ENCODE measurements around the gene ABHD2.

The ABHD2 gene

DNA sequence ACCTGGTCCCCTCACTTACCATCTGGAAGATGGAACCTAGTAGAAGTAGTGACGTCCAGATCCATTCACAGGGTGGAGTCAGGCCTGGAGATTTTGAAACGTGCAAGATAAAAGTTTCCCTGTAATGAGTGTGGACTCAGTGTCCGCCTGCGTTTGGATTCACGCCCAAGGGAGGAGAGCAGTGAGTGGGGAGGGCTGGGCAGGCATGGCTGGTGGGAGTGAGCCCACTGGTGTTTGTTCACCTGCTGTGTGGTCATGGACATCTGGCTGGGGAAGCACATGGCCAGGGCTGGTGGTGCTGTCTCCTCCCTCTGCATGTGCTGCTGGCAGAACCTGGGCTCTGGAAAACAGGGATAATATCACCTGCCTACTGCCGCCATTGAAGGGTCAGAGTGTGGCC, 96.1 kb downstream of the ABHD2 start:
- no peaks in the 10 kb centered on the region for H3K4me1 ChIP-seq (ENCODE audit: insufficient read depth, low read length)
- no peak overlapping the region for H3K9ac ChIP-seq (ENCODE audit: low read depth, low read length)
- H3K4me3 ChIP-seq (ENCODE audit: low read depth in 1 of 2, low read length in 2 of 2), result no peak overlapping the region
- no peaks in the 10 kb centered on the region for H3K27me3 ChIP-seq (ENCODE audit: insufficient read depth, low read length, poor library complexity)
- ATAC-seq (ENCODE audit: insufficient read depth, low read depth) (no peak), DNase-seq (no peak)
- peaks cover 18% of the 10 kb centered on the region; the same call in 1 of the 2 replicates for H3K36me3 ChIP-seq (ENCODE audit: insufficient read depth, low read length)
- no peak overlapping the region for H3K4me2 ChIP-seq (ENCODE audit: insufficient read depth, low read length)
- no peak overlapping the region for H2AFZ ChIP-seq (ENCODE audit: low read depth, low read length)
- H4K20me1 ChIP-seq (ENCODE audit: insufficient read depth, low read length), result no peaks in the 10 kb centered on the region
- no peaks in the 10 kb centered on the region for H3K79me2 ChIP-seq (ENCODE audit: insufficient read depth, low read length)
- TF ChIP-seq, protein P1, sequence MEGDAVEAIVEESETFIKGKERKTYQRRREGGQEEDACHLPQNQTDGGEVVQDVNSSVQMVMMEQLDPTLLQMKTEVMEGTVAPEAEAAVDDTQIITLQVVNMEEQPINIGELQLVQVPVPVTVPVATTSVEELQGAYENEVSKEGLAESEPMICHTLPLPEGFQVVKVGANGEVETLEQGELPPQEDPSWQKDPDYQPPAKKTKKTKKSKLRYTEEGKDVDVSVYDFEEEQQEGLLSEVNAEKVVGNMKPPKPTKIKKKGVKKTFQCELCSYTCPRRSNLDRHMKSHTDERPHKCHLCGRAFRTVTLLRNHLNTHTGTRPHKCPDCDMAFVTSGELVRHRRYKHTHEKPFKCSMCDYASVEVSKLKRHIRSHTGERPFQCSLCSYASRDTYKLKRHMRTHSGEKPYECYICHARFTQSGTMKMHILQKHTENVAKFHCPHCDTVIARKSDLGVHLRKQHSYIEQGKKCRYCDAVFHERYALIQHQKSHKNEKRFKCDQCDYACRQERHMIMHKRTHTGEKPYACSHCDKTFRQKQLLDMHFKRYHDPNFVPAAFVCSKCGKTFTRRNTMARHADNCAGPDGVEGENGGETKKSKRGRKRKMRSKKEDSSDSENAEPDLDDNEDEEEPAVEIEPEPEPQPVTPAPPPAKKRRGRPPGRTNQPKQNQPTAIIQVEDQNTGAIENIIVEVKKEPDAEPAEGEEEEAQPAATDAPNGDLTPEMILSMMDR (IDR thresholded peaks at IDR 0.05; ENCODE audit: borderline replicate concordance, extremely low read depth, low read length, poor library complexity, severe bottlenecking), result no peak
- no peak for TF ChIP-seq EZH2 (IDR thresholded peaks at IDR 0.05; ENCODE audit: borderline replicate concordance, low read depth, low read length, severe bottlenecking)
- no peaks in the 10 kb centered on the region for H3K9me3 ChIP-seq (ENCODE audit: insufficient read depth, low read length, severe bottlenecking)
- H3K27ac ChIP-seq (ENCODE audit: low read length), result no peak overlapping the region

DNA sequence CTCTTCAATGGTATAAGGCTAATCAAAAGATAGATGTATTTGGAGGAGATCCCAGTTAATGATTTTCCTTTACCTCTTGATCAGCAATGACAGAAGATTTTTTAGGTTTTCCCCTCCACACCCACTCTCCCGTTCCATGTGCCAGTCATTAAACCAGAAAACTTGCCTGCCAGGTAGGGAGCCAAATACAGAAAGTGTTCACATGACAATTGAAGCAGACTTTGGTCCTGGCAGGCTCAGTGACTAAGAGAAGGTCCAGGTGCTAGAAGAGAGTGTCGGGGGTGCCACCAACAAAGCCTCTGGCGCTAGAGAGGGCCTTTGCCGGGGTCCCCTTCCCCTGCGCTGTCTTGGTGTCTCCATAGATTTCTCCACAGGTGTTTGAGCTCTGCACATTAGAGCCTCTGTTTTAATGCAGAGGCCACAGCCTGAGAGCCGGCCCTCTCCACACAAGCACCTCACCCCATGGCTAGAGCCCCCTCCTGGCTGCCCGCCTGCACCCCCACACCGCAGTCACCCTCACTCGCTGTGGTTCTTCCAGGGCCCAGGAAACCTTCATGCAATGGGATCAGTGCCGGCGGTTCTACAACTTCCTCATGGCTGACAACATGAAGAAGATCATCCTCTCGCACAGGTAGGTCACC, 96.8 kb downstream of the ABHD2 start:
- Histone ChIP-seq H3K9me3 (ENCODE audit: insufficient read depth, low read length, severe bottlenecking) (no peaks in the 10 kb centered on the region), H3K36me3 (ENCODE audit: insufficient read depth, low read length) (peaks cover 21% of the 10 kb centered on the region; the same call in 1 of the 2 replicates), H2AFZ (ENCODE audit: low read depth, low read length) (no peak overlapping the region), H3K27ac (ENCODE audit: low read length) (no peak overlapping the region), H3K4me3 (ENCODE audit: low read depth in 1 of 2, low read length in 2 of 2) (no peak overlapping the region), H3K4me1 (ENCODE audit: insufficient read depth, low read length) (no peaks in the 10 kb centered on the region), H3K79me2 (ENCODE audit: insufficient read depth, low read length) (no peaks in the 10 kb centered on the region), H4K20me1 (ENCODE audit: insufficient read depth, low read length) (no peaks in the 10 kb centered on the region), H3K27me3 (ENCODE audit: insufficient read depth, low read length, poor library complexity) (no peaks in the 10 kb centered on the region), H3K9ac (ENCODE audit: low read depth, low read length) (no peak overlapping the region), H3K4me2 (ENCODE audit: insufficient read depth, low read length) (no peak overlapping the region)
- DNase-seq, result no peak
- no peak for ATAC-seq (ENCODE audit: insufficient read depth, low read depth)
- TF ChIP-seq EZH2 (IDR thresholded peaks at IDR 0.05; ENCODE audit: borderline replicate concordance, low read depth, low read length, severe bottlenecking), result no peak
- TF ChIP-seq, protein P1 (IDR thresholded peaks at IDR 0.05; ENCODE audit: borderline replicate concordance, extremely low read depth, low read length, poor library complexity, severe bottlenecking), result no peak

DNA sequence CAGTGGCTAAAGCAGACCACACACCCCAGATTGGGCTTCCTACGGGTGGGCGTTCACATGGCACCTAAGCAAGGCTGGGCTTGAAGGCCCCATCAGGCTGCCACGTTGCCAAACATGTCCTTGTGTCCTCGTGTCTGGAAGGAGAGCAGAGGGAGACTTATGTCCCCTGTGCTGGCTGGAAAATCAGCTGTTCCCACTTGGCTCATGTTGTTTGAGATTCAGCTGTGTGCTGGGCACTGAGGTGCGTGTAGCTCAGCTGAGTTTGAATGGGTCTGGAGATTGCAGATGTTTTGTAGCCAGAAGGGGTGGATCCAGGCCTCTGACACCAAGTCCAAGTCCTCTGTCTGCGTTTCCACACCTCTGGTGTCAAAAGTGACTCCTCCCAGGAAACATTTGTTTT, 98.5 kb downstream of the ABHD2 start:
- H3K9ac ChIP-seq (ENCODE audit: low read depth, low read length), result no peak overlapping the region
- no peak overlapping the region for H3K4me3 ChIP-seq (ENCODE audit: low read depth in 1 of 2, low read length in 2 of 2)
- no peaks in the 10 kb centered on the region for H3K27me3 ChIP-seq (ENCODE audit: insufficient read depth, low read length, poor library complexity)
- H4K20me1 ChIP-seq (ENCODE audit: insufficient read depth, low read length), result no peaks in the 10 kb centered on the region
- H2AFZ ChIP-seq (ENCODE audit: low read depth, low read length), result no peak overlapping the region
- H3K27ac ChIP-seq (ENCODE audit: low read length), result no peak overlapping the region
- H3K36me3 ChIP-seq (ENCODE audit: insufficient read depth, low read length), result peaks cover 32% of the 10 kb centered on the region; the same call in 1 of the 2 replicates
- ATAC-seq (ENCODE audit: insufficient read depth, low read depth), result no peak
- H3K4me2 ChIP-seq (ENCODE audit: insufficient read depth, low read length), result no peak overlapping the region
- H3K9me3 ChIP-seq (ENCODE audit: insufficient read depth, low read length, severe bottlenecking), result no peaks in the 10 kb centered on the region
- TF ChIP-seq EZH2 (IDR thresholded peaks at IDR 0.05; ENCODE audit: borderline replicate concordance, low read depth, low read length, severe bottlenecking), result no peak
- TF ChIP-seq, protein P1 (IDR thresholded peaks at IDR 0.05; ENCODE audit: borderline replicate concordance, extremely low read depth, low read length, poor library complexity, severe bottlenecking), result no peak
- H3K79me2 ChIP-seq (ENCODE audit: insufficient read depth, low read length), result no peaks in the 10 kb centered on the region
- H3K4me1 ChIP-seq (ENCODE audit: insufficient read depth, low read length), result no peaks in the 10 kb centered on the region
- DNase-seq, result no peak

Measured in DND-41 (cell line).